Vagina (tissue), 2 donors: ENCODE results near the gene SLC7A6OS. TPM values are rescaled to one million over a fixed set of nuclear protein-coding genes. Genes with fewer than 3 reads are reported as not detected.

Source experiments
- DNase-seq, 2 donors: peaks; one replicate each; pipeline ENCODE4 v3.0.0-alpha.2; 2017; ENCODE audit errors: extremely low spot score in 2 of 2
- H3K27ac ChIP-seq: fragments of 200-600 bp; sonication (generic); one replicate; pipeline ENCODE4 v1.5.1; 2019
- H3K27me3 ChIP-seq: fragments of 200-600 bp; sonication (generic); one replicate; pipeline ENCODE4 v1.5.1; 2019
- H3K36me3 ChIP-seq, 2 donors: fragments of 200-600 bp; sonication (generic); one replicate each; pipeline ENCODE4 v1.5.1; 2017 to 2019
- H3K4me1 ChIP-seq: fragments of 200-600 bp; sonication (generic); one replicate; pipeline ENCODE4 v1.5.1; 2019
- H3K4me3 ChIP-seq, 2 donors: fragments of 200-600 bp; sonication (generic); 1 replicate in 1 of 2; 2 replicates in 1 of 2; pipeline ENCODE4 v1.5.1; 2016 to 2019
- H3K9me3 ChIP-seq: fragments of 200-600 bp; sonication (generic); one replicate; pipeline ENCODE4 v1.5.1; 2019
- POLR2A ChIP-seq, 2 donors: fragments of 450-650 bp; IDR thresholded peaks; one replicate each; pipeline ENCODE4 v1.6.1; 2017; ENCODE audit warnings: antibody characterized with exemption in 2 of 2, mild to moderate bottlenecking in 2 of 2, moderate library complexity in 2 of 2
- POLR2AphosphoS5 ChIP-seq, 2 donors: sonication (generic); formaldehyde crosslinking; IDR thresholded peaks; one replicate each; pipeline ENCODE4 v1.9.0; 2017; ENCODE audit warnings: antibody characterized with exemption in 2 of 2, mild to moderate bottlenecking in 2 of 2, low read depth in 1 of 2; ENCODE audit not compliant: insufficient read depth in 1 of 2
- intact Hi-C: fragments of 100-400 bp; cut with DNase I; formaldehyde crosslinking; loops from one replicate; pipeline ENCODE4 v1.15.1; 2023
- small RNA-seq: library from RNA; depleted of rRNA; stranded (forward); fragments of <200 nt; gene quantifications from one replicate; pipeline ENCODE3, GENCODE V24; 2016
- total RNA-seq: library from RNA; depleted of rRNA; stranded (reverse); fragments of >200 nt; gene quantifications from one replicate; pipeline ENCODE4 v1.2.3, GENCODE V29; 2016
- TF ChIP-seq, protein P1 (sequence below), 3 experiments: fragments of 450-650 bp in 2 of 3; fragments of 200-600 bp in 1 of 3; sonication (generic) in 1 of 3; IDR thresholded peaks; one replicate each; pipeline ENCODE4 v1.5.1; 2017 to 2019; ENCODE audit warnings: antibody characterized with exemption in 3 of 3, mild to moderate bottlenecking in 2 of 3, moderate library complexity in 2 of 3

The SLC7A6OS gene
- total RNA-seq, 1 donor from 2014 or later: 15.5 TPM

DNA sequence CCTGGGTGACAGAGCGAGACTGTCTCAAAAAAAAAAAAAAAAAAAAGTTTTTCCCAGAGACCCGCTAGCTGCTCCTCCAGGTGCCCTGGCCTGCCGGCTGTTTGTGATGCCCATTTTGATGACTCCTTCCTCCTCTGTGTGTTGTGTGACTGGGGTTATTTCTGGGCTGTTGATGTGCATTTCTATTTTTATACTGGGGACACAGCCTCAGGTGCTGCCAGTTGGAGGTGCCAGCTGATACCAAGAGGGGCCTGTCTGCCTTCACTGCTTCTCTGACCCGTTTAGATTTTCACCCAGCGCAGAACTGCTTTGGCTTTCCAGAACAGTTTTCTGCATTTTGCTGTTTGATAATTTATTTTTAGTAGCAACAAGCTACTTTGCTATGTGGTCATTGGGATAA is 58.9 kb downstream of the SLC7A6OS start:
- H3K4me1 ChIP-seq: peaks cover 18% of the 10 kb centered on the region
- peaks cover 0 to 46% of the 10 kb centered on the region in 2 donors for H3K36me3 ChIP-seq
- intact Hi-C loops: no loop called here
- no peaks in the 10 kb centered on the region for H3K27me3 ChIP-seq
- no peak overlapping the region for H3K27ac ChIP-seq
- no peaks in the 10 kb centered on the region for H3K9me3 ChIP-seq
- DNase-seq: no peak
- TF ChIP-seq POLR2AphosphoS5 (IDR thresholded peaks at IDR 0.05; ENCODE audit: insufficient read depth in 1 of 2, low read depth in 1 of 2): no peak
- TF ChIP-seq, protein P1, sequence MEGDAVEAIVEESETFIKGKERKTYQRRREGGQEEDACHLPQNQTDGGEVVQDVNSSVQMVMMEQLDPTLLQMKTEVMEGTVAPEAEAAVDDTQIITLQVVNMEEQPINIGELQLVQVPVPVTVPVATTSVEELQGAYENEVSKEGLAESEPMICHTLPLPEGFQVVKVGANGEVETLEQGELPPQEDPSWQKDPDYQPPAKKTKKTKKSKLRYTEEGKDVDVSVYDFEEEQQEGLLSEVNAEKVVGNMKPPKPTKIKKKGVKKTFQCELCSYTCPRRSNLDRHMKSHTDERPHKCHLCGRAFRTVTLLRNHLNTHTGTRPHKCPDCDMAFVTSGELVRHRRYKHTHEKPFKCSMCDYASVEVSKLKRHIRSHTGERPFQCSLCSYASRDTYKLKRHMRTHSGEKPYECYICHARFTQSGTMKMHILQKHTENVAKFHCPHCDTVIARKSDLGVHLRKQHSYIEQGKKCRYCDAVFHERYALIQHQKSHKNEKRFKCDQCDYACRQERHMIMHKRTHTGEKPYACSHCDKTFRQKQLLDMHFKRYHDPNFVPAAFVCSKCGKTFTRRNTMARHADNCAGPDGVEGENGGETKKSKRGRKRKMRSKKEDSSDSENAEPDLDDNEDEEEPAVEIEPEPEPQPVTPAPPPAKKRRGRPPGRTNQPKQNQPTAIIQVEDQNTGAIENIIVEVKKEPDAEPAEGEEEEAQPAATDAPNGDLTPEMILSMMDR (IDR thresholded peaks at IDR 0.05): no peak
- TF ChIP-seq POLR2A (IDR thresholded peaks at IDR 0.05): no peak
- no peak overlapping the region for H3K4me3 ChIP-seq

DNA sequence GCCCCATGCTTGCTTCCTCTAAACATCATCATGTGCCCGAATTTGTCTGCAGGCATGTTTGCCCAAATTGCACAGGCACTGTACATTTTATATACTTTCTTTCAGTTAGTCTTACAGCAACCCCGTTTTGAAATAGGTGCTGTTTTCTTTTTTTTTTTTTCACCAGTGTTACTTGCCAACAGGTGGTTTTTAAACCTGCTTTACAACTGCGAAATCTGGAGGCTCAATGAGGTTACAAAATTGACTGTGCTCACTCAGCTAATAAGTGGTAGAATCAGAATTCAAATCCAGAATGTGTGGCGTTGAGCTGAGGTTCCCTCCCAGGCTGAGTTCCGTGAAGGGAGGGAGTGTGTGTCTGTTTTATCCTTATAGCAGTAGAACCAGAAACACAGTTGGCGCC is 59.8 kb downstream of the SLC7A6OS start:
- Histone ChIP-seq H3K4me1 (peaks cover 26% of the 10 kb centered on the region), H3K27me3 (no peaks in the 10 kb centered on the region), H3K36me3 (peaks cover 0 to 39% of the 10 kb centered on the region in 2 donors), H3K4me3 (no peak overlapping the region), H3K27ac (no peak overlapping the region), H3K9me3 (no peaks in the 10 kb centered on the region)
- intact Hi-C loops: no loop called here
- TF ChIP-seq POLR2A (IDR thresholded peaks at IDR 0.05): no peak
- TF ChIP-seq, protein P1 (IDR thresholded peaks at IDR 0.05): no peak
- TF ChIP-seq POLR2AphosphoS5 (IDR thresholded peaks at IDR 0.05; ENCODE audit: insufficient read depth in 1 of 2, low read depth in 1 of 2): no peak
- DNase-seq: no peak

DNA sequence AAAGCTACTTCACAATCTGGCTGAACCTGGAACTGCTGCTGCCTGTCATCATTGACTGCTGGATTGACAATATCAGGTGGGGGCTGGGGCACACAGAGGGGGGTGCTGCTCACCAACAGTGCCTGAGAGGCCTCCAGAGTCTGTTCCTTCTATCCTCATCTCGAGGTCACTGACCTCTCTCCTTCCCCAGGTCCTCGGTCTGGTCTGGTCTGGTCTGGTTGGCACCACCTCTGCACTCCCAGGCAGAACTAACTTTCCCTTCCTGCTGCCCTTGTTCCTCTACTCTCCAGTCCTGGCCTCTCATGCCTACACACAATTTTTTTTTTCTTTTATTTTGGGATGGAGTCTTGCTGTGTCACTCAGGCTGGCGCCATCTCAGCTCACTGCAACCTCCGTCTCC is 61.4 kb downstream of the SLC7A6OS start:
- Histone ChIP-seq H3K4me1 (peaks cover 36% of the 10 kb centered on the region), H3K36me3 (peaks cover 0 to 27% of the 10 kb centered on the region in 2 donors), H3K27ac (no peak overlapping the region), H3K9me3 (no peaks in the 10 kb centered on the region), H3K4me3 (no peak overlapping the region), H3K27me3 (no peaks in the 10 kb centered on the region)
- intact Hi-C loops: no loop called here
- TF ChIP-seq POLR2AphosphoS5 (IDR thresholded peaks at IDR 0.05; ENCODE audit: insufficient read depth in 1 of 2, low read depth in 1 of 2): no peak
- DNase-seq: no peak

Small RNA genes lying within 50 kb of the gene (small RNA-seq; reads per million reads assigned to genes)
- gene RNU4-30P (not detected), gene RNU6-1262P (not detected)

Other genes starting within 250 kb of the SLC7A6OS start
- 51.8 TPM for gene NFATC3, start 225.6 kb downstream of the SLC7A6OS start, total RNA-seq
- gene ESRP2, start 74.8 kb downstream of the SLC7A6OS start, total RNA-seq: 71.0 TPM
- 18.2 TPM for gene PLA2G15, start 65.6 kb downstream of the SLC7A6OS start, total RNA-seq
- gene SLC7A6, start 46.4 kb downstream of the SLC7A6OS start, total RNA-seq: 35.1 TPM
- 47.9 TPM for gene PRMT7, start 73 bp upstream of the SLC7A6OS start, total RNA-seq
- gene SMPD3, start 137.6 kb upstream of the SLC7A6OS start, total RNA-seq: 3.4 TPM
- gene ZFP90, start 228.3 kb upstream of the SLC7A6OS start, total RNA-seq: 41.3 TPM